ENCODE results near the gene CBR3.
"Not testable (repeated sequence)": the region's sequence is repeated elsewhere in the genome, so short reads cannot be mapped to it uniquely, and the experiment has no call there.

The CBR3 gene

GRCh38 chr21:36113647-36114428 is 21.0 kb upstream of the CBR3 start:
- intact Hi-C loops (cut with DNase I) = no loop called here
- peak in 1 of 42 donors; percentile 33 for DNase-seq

GRCh38 chr21:36115138-36115730 is 19.6 kb upstream of the CBR3 start:
- peak in 1 of 42 donors; percentile 31 for DNase-seq
- intact Hi-C loops (cut with DNase I) = no loop called here

GRCh38 chr21:36117286-36117741 is 17.6 kb upstream of the CBR3 start:
- peak in 2 of 42 donors; percentile 4 to 13 for DNase-seq
- intact Hi-C loops (cut with DNase I) = no loop called here

- intact Hi-C loops (cut with DNase I) = no loop called here
These were observed 14.5 kb upstream of the CBR3 start for GRCh38 chr21:36120304-36120888.

GRCh38 chr21:36122977-36123376 is 11.9 kb upstream of the CBR3 start:
- intact Hi-C loops (cut with DNase I) = no loop called here
- peak in 4 of 42 donors; percentile 8 to 44 (median 26) for DNase-seq

More at GRCh38 chr21:36120304-36120888, 14.5 kb upstream of the CBR3 start:
- peak in 2 of 42 donors; percentile 36 to 41 for DNase-seq

- intact Hi-C loops (cut with DNase I) = no loop called here
- peak in 2 of 42 donors; percentile 2 to 15 for DNase-seq
These were observed 10.5 kb upstream of the CBR3 start for GRCh38 chr21:36124395-36124794.

- intact Hi-C loops (cut with DNase I) = no loop called here
- peak in 40 of 42 donors; percentile 39 to 88 (median 68) for DNase-seq
These were observed 9.2 kb upstream of the CBR3 start for GRCh38 chr21:36125512-36126207.

GRCh38 chr21:36126208-36126565 is 8.7 kb upstream of the CBR3 start:
- peak in 2 of 42 donors; percentile 3 to 8 for DNase-seq
- intact Hi-C loops (cut with DNase I) = no loop called here

GRCh38 chr21:36126621-36127110 is 8.2 kb upstream of the CBR3 start:
- intact Hi-C loops (cut with DNase I) = no loop called here
- peak in 6 of 42 donors; percentile 22 to 69 (median 42) for DNase-seq

GRCh38 chr21:36127250-36127904 is 7.5 kb upstream of the CBR3 start:
- peak in 4 of 42 donors; percentile 4 to 25 (median 15) for DNase-seq
- intact Hi-C loops (cut with DNase I) = no loop called here

- DNase-seq = no peak
- intact Hi-C loops (cut with DNase I) = no loop called here
These were observed 6.9 kb upstream of the CBR3 start for GRCh38 chr21:36127977-36128376.

GRCh38 chr21:36129219-36129618 is 5.7 kb upstream of the CBR3 start:
- intact Hi-C loops (cut with DNase I) = no loop called here
- peak in 30 of 42 donors; percentile 29 to 82 (median 57) for DNase-seq

GRCh38 chr21:36130414-36130762 is 4.5 kb upstream of the CBR3 start:
- peak in 3 of 42 donors; percentile 7 to 22 (median 12) for DNase-seq

GRCh38 chr21:36130839-36131238 is 4.0 kb upstream of the CBR3 start:
- DNase-seq; intact Hi-C loops (cut with DNase I): not testable (repeated sequence)

More at GRCh38 chr21:36130414-36130762, 4.5 kb upstream of the CBR3 start:
- intact Hi-C loops (cut with DNase I) = not testable (repeated sequence)

- intact Hi-C loops (cut with DNase I) = no loop called here
- DNase-seq = peak in 1 of 42 donors; percentile 29
These were observed 2.2 kb upstream of the CBR3 start for GRCh38 chr21:36132696-36133095.

GRCh38 chr21:36135391-36136102 is 668 bp downstream of the CBR3 start:
- intact Hi-C loops (cut with DNase I) = no loop called here
- peak; percentile 45 to 89 (median 78) for DNase-seq

GRCh38 chr21:36139791-36140190 is 4.9 kb downstream of the CBR3 start:
- peak in 2 of 42 donors; percentile 22 to 32 for DNase-seq
- intact Hi-C loops (cut with DNase I) = loop anchor here (5.0 to 10.0 kb wide), 2 partner anchors 65 to 193 kb away; no protein-coding TSS in a partner anchor

- intact Hi-C loops (cut with DNase I) = loop anchor here (5.0 to 10.0 kb wide), 2 partner anchors 63 to 191 kb away; no protein-coding TSS in a partner anchor
- peak in 41 of 42 donors; percentile 28 to 94 (median 82) for DNase-seq
These were observed 6.6 kb downstream of the CBR3 start for GRCh38 chr21:36141513-36141925.
